ENCODE results near the gene MAGEA8.

GRCh38 chrX:149849787-149850186, 31.2 kb upstream of the MAGEA8 start:
- TF ChIP-seq CTCF (IDR thresholded peaks at IDR 0.05) = no peak
- no peak for TF ChIP-seq POLR2A (IDR thresholded peaks at IDR 0.05)
